SU-DHL-6 (cell line): ENCODE results near the gene TENT5C.

Experiments
- H2AFZ ChIP-seq: fragments of 200-600 bp; sonication (generic); 2 replicates; pipeline ENCODE4 v1.6.1; 2014; ENCODE audit warnings: low read depth, mild to moderate bottlenecking, moderate library complexity, mixed read lengths, antibody characterized with exemption, low read length; ENCODE audit not compliant: severe bottlenecking
- H3F3A ChIP-seq: fragments of 200-600 bp; shearing (Covaris generic); 2 replicates; pipeline ENCODE4 v1.6.0; 2016; ENCODE audit warnings: antibody characterized with exemption, mild to moderate bottlenecking; ENCODE audit not compliant: insufficient read depth
- H3K27ac ChIP-seq: fragments of 200-600 bp; sonication (generic); 2 replicates; pipeline ENCODE4 v1.5.1; 2016; ENCODE audit warnings: low read depth, mild to moderate bottlenecking, low read length, moderate library complexity, mixed read lengths
- H3K27me3 ChIP-seq: fragments of 200-600 bp; sonication (generic), shearing (Covaris generic); 2 replicates; pipeline ENCODE4 v1.6.0; 2014; ENCODE audit warnings: mild to moderate bottlenecking, low read length
- H3K36me3 ChIP-seq: fragments of 200-600 bp; sonication (generic); 2 replicates; pipeline ENCODE4 v1.6.1; 2014; ENCODE audit warnings: mild to moderate bottlenecking, low read length, mixed read lengths
- H3K4me2 ChIP-seq: fragments of 300-600, 200-600 bp; shearing (Covaris generic), sonication (generic); 2 replicates; pipeline ENCODE4 v1.6.0; 2014; ENCODE audit warnings: low read length, low read depth, mild to moderate bottlenecking; ENCODE audit not compliant: poor library complexity, severe bottlenecking
- H3K4me3 ChIP-seq: fragments of 200-600 bp; sonication (generic); 2 replicates; pipeline ENCODE4 v1.5.1; 2014; ENCODE audit warnings: antibody characterized with exemption, low read length, mild to moderate bottlenecking, mixed read lengths; ENCODE audit not compliant: insufficient read depth, poor library complexity, severe bottlenecking
- H3K79me2 ChIP-seq: fragments of 200-600 bp; sonication (generic); 2 replicates; pipeline ENCODE4 v1.6.1; 2014; ENCODE audit warnings: mild to moderate bottlenecking, low read length, moderate library complexity; ENCODE audit not compliant: insufficient read depth
- H3K9ac ChIP-seq: fragments of 200-600 bp; sonication (generic); 2 replicates; pipeline ENCODE4 v1.7.0; 2014; ENCODE audit warnings: mild to moderate bottlenecking, low read length
- H3K9me2 ChIP-seq: fragments of 200-600 bp; sonication (generic); replicated peaks from 2 replicates; pipeline ENCODE4 v1.6.1; 2014; ENCODE audit warnings: low read length; ENCODE audit not compliant: insufficient read depth
- H3K9me3 ChIP-seq: fragments of 200-600 bp; sonication (generic); 2 replicates; pipeline ENCODE4 v1.6.1; 2014; ENCODE audit warnings: low read length, mixed read lengths; ENCODE audit not compliant: insufficient read depth
- H4K20me1 ChIP-seq: fragments of 200-600 bp; sonication (generic); 2 replicates; pipeline ENCODE4 v1.6.1; 2014; ENCODE audit warnings: low read depth, mild to moderate bottlenecking, antibody characterized with exemption, low read length, moderate library complexity, mixed read lengths
- EZH2phosphoT487 ChIP-seq: fragments of 200-600 bp; sonication (generic), shearing (Covaris generic); conservative IDR thresholded peaks from 2 replicates; pipeline ENCODE4 v1.6.1; 2018; ENCODE audit warnings: mild to moderate bottlenecking, antibody characterized with exemption, low read length, moderate library complexity, mixed read lengths
- TF ChIP-seq, protein P1 (sequence below): fragments of 200-600 bp; sonication (generic); IDR thresholded peaks from one replicate; pipeline ENCODE4 v1.5.1; 2017; ENCODE audit warnings: antibody characterized with exemption, mild to moderate bottlenecking, low read length, moderate library complexity; ENCODE audit not compliant: insufficient read depth, poor library complexity, severe bottlenecking

The TENT5C gene

DNA sequence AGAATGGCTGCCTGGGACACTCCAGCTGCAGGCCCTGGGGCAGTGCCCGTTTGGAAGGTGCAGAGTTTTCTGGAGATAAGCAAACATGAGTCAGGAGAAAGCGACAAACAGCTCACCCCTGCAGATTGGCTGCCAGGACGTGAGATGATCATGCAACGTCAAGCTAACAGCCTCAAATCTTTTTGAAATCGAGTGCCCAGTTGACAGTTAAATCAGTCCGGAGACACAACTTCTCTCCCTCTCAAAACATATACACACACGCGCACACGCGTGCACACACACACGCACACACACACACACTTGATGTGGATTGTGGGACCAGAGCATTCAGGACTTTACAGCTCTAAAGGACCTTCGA is 49.4 kb downstream of the TENT5C start:
- Histone ChIP-seq H3K27me3 (no peaks in the 10 kb centered on the region), H3F3A (no peaks in the 10 kb centered on the region), H3K9ac (no peak overlapping the region), H2AFZ (no peak overlapping the region), H3K9me3 (no peaks in the 10 kb centered on the region), H3K9me2 (no peaks in the 10 kb centered on the region), H3K79me2 (no peaks in the 10 kb centered on the region), H3K4me2 (no peak overlapping the region), H3K27ac (no peak overlapping the region), H4K20me1 (no peaks in the 10 kb centered on the region), H3K36me3 (no peaks in the 10 kb centered on the region), H3K4me3 (no peak overlapping the region)
- no peak for TF ChIP-seq EZH2phosphoT487
- TF ChIP-seq, protein P1, sequence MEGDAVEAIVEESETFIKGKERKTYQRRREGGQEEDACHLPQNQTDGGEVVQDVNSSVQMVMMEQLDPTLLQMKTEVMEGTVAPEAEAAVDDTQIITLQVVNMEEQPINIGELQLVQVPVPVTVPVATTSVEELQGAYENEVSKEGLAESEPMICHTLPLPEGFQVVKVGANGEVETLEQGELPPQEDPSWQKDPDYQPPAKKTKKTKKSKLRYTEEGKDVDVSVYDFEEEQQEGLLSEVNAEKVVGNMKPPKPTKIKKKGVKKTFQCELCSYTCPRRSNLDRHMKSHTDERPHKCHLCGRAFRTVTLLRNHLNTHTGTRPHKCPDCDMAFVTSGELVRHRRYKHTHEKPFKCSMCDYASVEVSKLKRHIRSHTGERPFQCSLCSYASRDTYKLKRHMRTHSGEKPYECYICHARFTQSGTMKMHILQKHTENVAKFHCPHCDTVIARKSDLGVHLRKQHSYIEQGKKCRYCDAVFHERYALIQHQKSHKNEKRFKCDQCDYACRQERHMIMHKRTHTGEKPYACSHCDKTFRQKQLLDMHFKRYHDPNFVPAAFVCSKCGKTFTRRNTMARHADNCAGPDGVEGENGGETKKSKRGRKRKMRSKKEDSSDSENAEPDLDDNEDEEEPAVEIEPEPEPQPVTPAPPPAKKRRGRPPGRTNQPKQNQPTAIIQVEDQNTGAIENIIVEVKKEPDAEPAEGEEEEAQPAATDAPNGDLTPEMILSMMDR: no peak

- Histone ChIP-seq H3K9ac (no peak overlapping the region), H3K4me2 (no peak overlapping the region), H2AFZ (no peak overlapping the region)
These were observed 50.4 kb downstream of the TENT5C start for GRCh38 chr1:117656202-117656641.

DNA sequence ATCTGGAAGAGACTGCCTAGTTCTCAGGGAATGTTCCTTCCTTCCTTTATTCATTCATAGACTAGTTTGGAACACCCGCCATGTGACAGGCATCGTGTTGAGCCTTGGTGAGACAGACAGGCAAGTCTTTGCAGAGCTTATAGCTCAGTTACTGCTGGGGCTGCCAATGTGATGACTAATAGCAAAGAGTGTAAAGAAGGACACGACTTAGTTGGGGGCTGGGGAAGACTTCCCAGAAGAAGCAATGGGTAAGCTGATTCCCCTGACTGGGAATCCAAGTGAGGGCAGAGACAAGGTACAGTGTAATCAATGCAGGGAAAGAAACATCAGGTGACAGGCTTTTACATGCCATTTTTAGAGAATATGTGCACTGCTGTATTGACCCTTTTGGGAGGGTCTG is 51.2 kb downstream of the TENT5C start:
- Histone ChIP-seq H3K9ac (no peak overlapping the region), H3K27ac (no peak overlapping the region), H3F3A (no peaks in the 10 kb centered on the region)

More at GRCh38 chr1:117656202-117656641, 50.4 kb downstream of the TENT5C start:
- H3K36me3 ChIP-seq: no peaks in the 10 kb centered on the region
- TF ChIP-seq, protein P1: no peak
- no peak for TF ChIP-seq EZH2phosphoT487
- H3K79me2 ChIP-seq: no peaks in the 10 kb centered on the region
- H4K20me1 ChIP-seq: no peaks in the 10 kb centered on the region
- no peaks in the 10 kb centered on the region for H3K9me2 ChIP-seq
- H3K9me3 ChIP-seq: no peaks in the 10 kb centered on the region
- no peaks in the 10 kb centered on the region for H3F3A ChIP-seq
- H3K27me3 ChIP-seq: no peaks in the 10 kb centered on the region
- H3K4me3 ChIP-seq: no peak overlapping the region
- no peak overlapping the region for H3K27ac ChIP-seq

More for the DNA sequence above, 51.2 kb downstream of the TENT5C start:
- Histone ChIP-seq H3K4me2 (no peak overlapping the region), H3K27me3 (no peaks in the 10 kb centered on the region), H3K36me3 (no peaks in the 10 kb centered on the region), H4K20me1 (no peaks in the 10 kb centered on the region), H3K9me2 (no peaks in the 10 kb centered on the region), H2AFZ (no peak overlapping the region), H3K79me2 (no peaks in the 10 kb centered on the region), H3K4me3 (no peak overlapping the region), H3K9me3 (no peaks in the 10 kb centered on the region)
- TF ChIP-seq, protein P1: no peak
- no peak for TF ChIP-seq EZH2phosphoT487
